Upper lobe of left lung (tissue), 4 donors: Measurements from ENCODE around the gene MYCT1.

ENCODE experiments used
- POLR2A ChIP-seq, 4 donors: fragments of 450-650 bp; IDR thresholded peaks; one replicate each; pipeline ENCODE4 v1.5.1; 2016 to 2017; ENCODE audit warnings: antibody characterized with exemption in 4 of 4, mild to moderate bottlenecking in 2 of 4
- POLR2AphosphoS5 ChIP-seq, 2 donors: sonication (generic); formaldehyde crosslinking; IDR thresholded peaks; one replicate each; pipeline ENCODE4 v1.5.1; 2017; ENCODE audit warnings: antibody characterized with exemption in 2 of 2

GRCh38 chr6:152671171-152671570 lies 26.5 kb upstream of the MYCT1 start:
- no peak for TF ChIP-seq POLR2A (IDR thresholded peaks at IDR 0.05)
- no peak for TF ChIP-seq POLR2AphosphoS5 (IDR thresholded peaks at IDR 0.05)
